Activated CD8-positive, alpha-beta memory T cell treated with anti-CD3 and anti-CD28 coated beads, Interleukin-2, amount 50 U/mL, for 4 hours (primary cell): ENCODE results near the gene ACTR1B.
"Not testable (repeated sequence)": the region's sequence is repeated elsewhere in the genome, so short reads cannot be mapped to it uniquely, and the experiment has no call there.

Experiments
- DNase-seq: peaks from one replicate; pipeline ENCODE4 v3.0.0-alpha.2; 2020

Gene ACTR1B

DNA sequence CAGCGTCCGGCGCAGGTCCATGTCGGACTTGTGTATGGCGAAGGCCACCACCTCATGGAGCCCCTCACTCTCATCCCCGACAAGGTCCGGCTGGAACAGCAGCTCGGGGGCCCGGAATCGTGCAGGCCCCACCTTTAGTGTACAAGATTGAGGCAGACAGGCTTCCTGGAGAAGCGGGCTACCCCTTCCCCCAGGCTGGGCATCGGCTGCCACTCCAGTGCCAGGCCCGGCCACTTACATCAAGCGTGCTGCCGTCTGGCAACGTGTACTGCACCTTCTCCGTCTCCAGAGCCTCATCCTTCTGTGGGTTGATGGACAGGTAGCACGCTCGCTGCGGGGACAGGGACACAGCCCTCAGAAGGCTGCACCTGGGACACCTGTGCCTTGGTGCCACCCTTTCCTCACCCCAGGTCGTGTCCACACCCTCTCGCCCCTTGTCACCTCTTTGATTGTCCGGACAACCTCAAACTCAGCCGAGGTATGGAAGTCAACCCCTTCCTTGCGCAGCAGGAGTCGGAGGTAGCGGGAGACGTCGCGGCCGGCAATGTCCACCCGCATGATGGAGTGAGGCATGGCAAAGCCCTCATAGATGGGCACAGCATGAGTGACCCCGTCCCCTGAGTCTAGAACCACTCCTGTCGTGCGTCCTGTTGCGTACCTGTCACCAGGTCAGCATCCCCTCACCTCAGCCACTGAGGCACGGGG, 5.7 kb downstream of the ACTR1B start:
- DNase-seq: no peak

DNA sequence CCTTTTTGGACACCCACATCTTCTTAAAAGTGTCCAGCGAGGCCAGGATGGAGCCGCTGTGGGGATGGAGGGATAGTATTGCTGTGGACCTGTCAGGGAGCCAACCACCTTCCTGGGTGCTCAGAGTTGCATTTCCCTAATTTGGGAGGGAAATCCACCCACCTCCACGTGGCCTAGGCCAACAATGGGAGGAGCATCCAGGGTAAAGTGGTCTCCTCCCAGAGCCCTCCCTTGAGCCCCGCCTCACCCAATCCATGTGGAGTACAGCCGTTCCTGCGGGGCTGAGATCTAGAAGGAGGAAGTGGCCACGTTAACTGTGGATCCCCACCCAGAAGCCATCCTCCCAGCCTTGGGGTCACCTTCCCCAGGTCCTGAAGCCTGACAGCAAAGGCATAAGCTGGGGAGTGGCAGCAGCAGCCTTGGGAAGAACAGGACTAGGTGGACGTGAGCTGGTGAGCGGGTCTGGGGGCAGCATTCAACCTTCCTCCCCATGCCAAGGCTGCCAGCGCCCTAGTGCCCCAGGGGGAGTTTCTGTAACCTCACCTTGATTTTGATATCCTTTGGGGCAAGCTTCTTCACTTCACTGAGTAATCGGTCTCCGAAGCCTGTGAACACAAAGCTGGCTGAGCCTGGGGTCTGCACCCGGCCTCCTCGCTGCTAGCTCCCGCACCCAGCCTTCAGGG, 6.8 kb downstream of the ACTR1B start:
- DNase-seq: no peak

DNA sequence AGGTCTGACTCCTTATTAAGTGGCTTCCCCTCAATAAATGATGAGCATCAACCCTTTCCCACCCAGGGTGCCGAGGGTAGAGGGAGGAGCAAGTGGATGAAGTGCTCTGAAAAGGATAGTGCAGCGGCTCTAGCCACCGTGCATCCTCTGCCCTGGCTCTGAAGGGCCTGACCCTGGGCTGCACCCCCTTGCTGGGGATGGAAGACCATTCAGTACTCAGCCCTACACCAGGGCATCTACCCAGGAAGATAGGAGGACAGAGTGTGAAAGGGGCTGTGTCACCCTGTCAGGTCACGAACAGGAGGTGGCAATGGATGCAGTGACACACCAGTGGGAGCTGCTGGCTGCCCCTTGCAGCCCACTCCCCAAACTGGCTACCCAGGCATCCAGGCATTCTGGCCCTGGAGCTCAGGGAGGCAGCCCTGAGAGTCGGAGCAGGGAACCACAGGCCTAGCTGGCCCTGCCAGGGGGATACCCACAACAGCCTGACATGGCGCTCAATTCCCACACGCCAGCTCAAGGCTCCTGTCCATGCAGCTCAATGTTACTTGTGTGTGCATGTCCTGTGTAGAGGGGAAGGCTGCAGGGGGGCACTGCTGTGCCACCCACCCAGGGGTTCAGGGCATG, 7.6 kb downstream of the ACTR1B start:
- no peak for DNase-seq

- no peak for DNase-seq
Observed at GRCh38 chr2:97654791-97655190, 9.1 kb downstream of the ACTR1B start.

GRCh38 chr2:97654309-97654708, 9.5 kb downstream of the ACTR1B start:
- DNase-seq: no peak

- DNase-seq: no peak
Observed at GRCh38 chr2:97653874-97654273, 10.0 kb downstream of the ACTR1B start.

GRCh38 chr2:97653473-97653872, 10.4 kb downstream of the ACTR1B start:
- no peak for DNase-seq

DNA sequence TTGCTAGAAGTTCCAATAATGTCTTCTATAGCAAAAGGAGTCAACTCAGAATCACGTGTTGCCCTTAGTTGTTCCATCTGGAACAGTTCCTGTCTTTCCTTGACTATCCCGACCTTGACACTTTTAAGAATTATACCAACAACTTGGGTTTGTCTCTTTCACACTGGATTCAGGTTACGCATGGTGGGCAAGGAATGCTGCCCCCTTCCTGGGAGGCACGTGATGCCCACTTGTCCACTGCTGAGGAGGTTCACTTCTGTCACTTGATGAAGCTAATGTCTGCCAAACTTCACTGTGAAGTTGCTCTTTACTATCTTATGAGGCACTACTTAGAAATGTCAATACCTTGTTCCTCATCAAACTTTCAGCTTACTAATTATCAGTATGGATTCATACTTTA, 12.7 kb downstream of the ACTR1B start:
- no peak for DNase-seq

GRCh38 chr2:97646977-97647376, 16.9 kb downstream of the ACTR1B start:
- no peak for DNase-seq

- peak; percentile 98 for DNase-seq
Observed at GRCh38 chr2:97645695-97646629, 17.9 kb downstream of the ACTR1B start, which contains the start of gene COX5B. TSS of gene COX5B (plus strand) at chr2:97646062. CDS start at chr2:97646087, 25 bp downstream.

GRCh38 chr2:97645112-97645694, 18.6 kb downstream of the ACTR1B start:
- DNase-seq: peak; percentile 43

DNA sequence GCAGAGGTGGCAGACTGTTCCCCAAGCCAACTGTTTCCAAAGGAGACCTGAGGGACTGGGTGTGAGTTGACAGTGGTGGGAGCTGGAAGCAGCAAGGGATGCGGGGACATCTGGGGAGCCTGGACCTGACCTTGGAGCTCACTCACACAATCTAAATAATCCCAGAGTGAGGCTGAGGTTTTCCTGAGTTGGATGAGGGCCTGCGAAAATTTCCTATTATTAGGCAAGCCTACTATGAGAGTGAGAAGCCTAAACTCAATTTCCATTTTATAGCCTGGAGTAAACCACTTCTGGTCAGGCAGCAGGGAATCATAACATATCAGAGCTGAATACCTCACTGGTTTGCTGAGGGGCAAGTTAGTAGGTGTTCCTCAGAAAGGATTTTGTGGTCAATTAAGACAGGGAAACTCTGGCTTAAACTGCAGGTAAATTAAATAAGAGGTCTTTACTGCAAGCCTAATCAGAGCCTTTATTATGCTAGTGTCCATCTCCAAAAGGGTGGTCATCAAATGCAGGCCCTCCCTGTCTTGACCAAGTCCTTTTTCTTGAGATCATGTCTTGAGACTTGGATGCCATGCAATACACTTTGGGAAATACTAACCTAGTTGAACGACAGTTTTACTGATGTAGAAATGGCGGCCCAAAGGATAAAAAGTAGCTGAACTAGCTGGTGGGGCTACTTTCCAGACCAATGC, 19.7 kb downstream of the ACTR1B start:
- DNase-seq: no peak

DNA sequence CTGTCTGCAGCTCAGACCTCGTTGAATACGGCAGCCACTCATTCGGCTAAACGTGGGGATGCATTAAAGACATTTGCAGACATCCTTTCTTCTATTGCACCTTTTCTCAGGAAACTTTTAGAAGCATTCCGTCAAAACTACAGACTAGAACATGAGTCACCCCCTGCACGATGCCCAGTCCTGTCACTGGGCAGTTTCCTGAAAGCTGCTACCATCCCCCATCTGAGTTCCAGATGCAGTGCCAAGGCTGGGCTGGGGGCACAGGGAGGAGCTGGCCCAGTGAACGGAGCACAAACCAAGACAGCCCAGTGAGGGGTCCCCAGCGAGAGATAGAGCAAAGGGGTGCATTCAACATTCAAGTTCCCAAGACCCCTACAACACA, 37.8 kb downstream of the ACTR1B start:
- not testable (repeated sequence) for DNase-seq

DNA sequence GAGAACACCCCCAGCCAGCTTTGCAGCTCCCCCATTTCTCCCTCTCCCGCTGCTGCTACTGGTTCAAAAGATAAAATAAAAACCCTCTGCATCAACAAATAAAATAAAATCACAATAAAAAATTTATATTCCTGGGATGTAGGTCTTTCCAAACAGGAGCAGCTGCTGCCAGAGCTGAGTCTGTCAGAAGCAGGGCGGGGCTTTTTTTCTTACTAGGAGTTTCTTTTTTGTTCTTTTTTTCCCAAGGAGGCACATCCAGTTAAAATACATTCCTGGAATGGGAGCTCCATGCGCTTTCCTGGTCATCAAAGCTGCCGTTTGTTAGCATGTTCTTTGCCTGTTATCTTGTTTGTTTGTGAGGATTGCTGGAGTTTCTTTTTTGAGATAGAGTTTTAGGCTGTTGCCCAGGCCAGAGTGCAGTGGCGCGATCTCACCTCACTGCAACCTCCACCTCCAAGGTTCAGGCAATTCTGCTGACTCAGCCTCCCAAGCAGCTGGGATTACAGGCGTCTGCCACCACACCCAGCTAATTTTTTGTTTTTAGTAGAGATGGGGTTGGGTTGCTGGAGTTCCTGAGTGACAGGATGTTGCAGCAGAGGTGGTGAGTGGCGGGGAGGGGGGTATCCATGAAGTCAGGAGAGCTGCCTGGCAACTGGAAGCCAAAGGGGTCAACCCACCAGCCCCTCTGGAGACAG, 38.3 kb downstream of the ACTR1B start:
- DNase-seq: not testable (repeated sequence)

DNA sequence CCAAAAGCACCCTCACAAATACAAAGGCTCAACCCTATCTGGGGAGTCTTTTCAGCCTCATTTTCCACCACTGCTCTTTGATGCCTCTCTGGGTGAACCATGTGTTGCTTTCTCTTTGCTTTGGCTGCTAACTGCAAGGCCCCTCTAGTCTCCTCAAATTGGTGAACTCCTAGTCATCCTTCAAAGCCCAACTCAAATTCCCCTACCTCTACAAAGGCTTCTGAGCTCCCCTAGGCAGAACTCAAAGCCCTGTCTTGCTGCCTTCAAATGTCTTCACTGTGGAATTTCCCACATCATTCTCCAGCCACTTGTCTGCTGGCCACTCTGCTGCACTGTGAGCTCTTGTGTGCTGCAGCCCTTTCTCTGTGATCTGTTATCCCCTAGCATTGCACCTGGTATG, 40.9 kb downstream of the ACTR1B start:
- DNase-seq: not testable (repeated sequence)

GRCh38 chr2:97620492-97620891, 43.4 kb downstream of the ACTR1B start:
- DNase-seq: not testable (repeated sequence)

GRCh38 chr2:97618939-97619827, 44.7 kb downstream of the ACTR1B start:
- not testable (repeated sequence) for DNase-seq

DNA sequence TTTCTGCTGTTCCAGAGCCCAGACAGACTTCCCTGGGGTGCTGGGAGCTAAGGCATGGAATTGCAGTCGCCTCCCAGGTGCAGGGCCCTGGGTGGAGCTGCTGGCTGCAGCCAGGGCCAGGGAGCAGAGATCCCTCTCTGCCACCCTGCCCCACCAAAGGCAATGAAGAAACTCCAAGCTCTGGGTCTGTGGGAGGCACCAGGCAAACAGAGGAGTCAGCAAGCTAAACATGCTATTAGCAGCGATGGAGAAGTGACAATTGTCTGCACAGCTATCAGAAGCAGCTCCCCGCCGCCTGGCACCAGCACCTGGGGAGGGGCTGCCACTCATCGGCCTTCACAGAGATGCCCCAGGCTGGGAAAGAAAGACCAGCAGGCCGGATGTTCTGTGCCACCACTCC, 45.9 kb downstream of the ACTR1B start:
- no peak for DNase-seq

DNA sequence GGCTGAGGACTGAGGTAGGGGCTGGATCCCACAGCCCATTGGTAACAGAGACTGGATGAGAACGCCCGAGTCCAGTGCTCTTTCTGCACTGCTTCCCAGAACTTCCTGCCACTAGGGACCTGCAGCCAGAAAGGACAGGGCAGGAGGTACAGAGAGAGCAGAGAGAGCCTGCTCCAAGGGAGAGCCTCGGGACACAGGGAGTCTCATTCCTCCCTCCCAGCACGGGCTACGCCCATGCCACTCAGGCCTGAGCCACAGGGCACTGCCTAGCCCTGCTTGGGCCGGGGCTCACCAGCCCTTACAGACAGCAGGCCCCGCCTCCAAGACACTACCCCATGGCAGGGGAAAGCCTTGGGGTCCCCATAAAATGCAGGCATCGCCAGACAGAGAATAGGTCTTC, 48.1 kb downstream of the ACTR1B start:
- DNase-seq: not testable (repeated sequence)

GRCh38 chr2:97611895-97612294, 51.9 kb downstream of the ACTR1B start:
- DNase-seq: not testable (repeated sequence)
